Loucy (cell line): ENCODE data around the gene CRYL1.

Experiments
- H2AFZ ChIP-seq: fragments of 200-600 bp; sonication (generic); 2 replicates; pipeline ENCODE4 v1.6.0; 2016; ENCODE audit warnings: antibody characterized with exemption, mild to moderate bottlenecking, low read length, moderate library complexity
- H3F3A ChIP-seq: fragments of 200-600 bp; 2 replicates; pipeline ENCODE4 v1.6.0; 2016; ENCODE audit warnings: antibody characterized with exemption, low read depth, mild to moderate bottlenecking
- H3K27me3 ChIP-seq: fragments of 200-600 bp; sonication (generic); 2 replicates; pipeline ENCODE4 v1.6.1; 2014; ENCODE audit warnings: low read length, mild to moderate bottlenecking; ENCODE audit not compliant: insufficient read depth, poor library complexity, severe bottlenecking
- H3K36me3 ChIP-seq: fragments of 200-600 bp; sonication (generic); 2 replicates; pipeline ENCODE4 v1.6.1; 2016; ENCODE audit warnings: low read length; ENCODE audit not compliant: insufficient read depth
- H3K4me1 ChIP-seq: fragments of 200-600 bp; sonication (generic); 2 replicates; pipeline ENCODE4 v1.5.1; 2014; ENCODE audit warnings: low read length, mild to moderate bottlenecking; ENCODE audit not compliant: insufficient read depth, poor library complexity, severe bottlenecking
- H3K4me2 ChIP-seq: fragments of 200-600 bp; sonication (generic); 2 replicates; pipeline ENCODE4 v1.6.0; 2014; ENCODE audit warnings: antibody characterized with exemption, low read length, low read depth, mild to moderate bottlenecking; ENCODE audit not compliant: poor library complexity, severe bottlenecking
- H3K4me3 ChIP-seq: fragments of 200-600 bp; sonication (generic); 2 replicates; pipeline ENCODE4 v1.5.1; 2014; ENCODE audit warnings: low read length, mild to moderate bottlenecking, mixed read lengths; ENCODE audit not compliant: poor library complexity, severe bottlenecking
- H3K79me2 ChIP-seq: fragments of 200-600 bp; sonication (generic); 2 replicates; pipeline ENCODE4 v1.6.1; 2014; ENCODE audit warnings: low read length; ENCODE audit not compliant: insufficient read depth
- H3K9ac ChIP-seq: fragments of 200-600 bp; sonication (generic); 2 replicates; pipeline ENCODE4 v1.6.0; 2014; ENCODE audit warnings: mild to moderate bottlenecking, low read depth, low read length, moderate library complexity; ENCODE audit not compliant: poor library complexity, severe bottlenecking
- H3K9me2 ChIP-seq: fragments of 200-600 bp; sonication (generic); replicated peaks from 2 replicates; pipeline ENCODE4 v1.6.1; 2016; ENCODE audit warnings: low read depth, low read length, mixed read lengths
- H3K9me3 ChIP-seq: fragments of 200-600 bp; sonication (generic); 2 replicates; pipeline ENCODE4 v1.6.1; 2014; ENCODE audit warnings: mild to moderate bottlenecking, antibody characterized with exemption, low read length, low read depth; ENCODE audit not compliant: insufficient read depth
- H4K20me1 ChIP-seq: fragments of 200-600 bp; sonication (generic); 2 replicates; pipeline ENCODE4 v1.6.0; 2014; ENCODE audit warnings: antibody characterized with exemption, low read length, mild to moderate bottlenecking; ENCODE audit not compliant: insufficient read depth, poor library complexity, severe bottlenecking
- EZH2phosphoT487 ChIP-seq: fragments of 200-600 bp; IDR thresholded peaks from 2 replicates; pipeline ENCODE4 v1.6.1; 2018; ENCODE audit warnings: antibody characterized with exemption, mild to moderate bottlenecking, moderate library complexity, borderline replicate concordance
- TF ChIP-seq, protein P1 (sequence below): fragments of 200-600 bp; sonication (generic); conservative IDR thresholded peaks from 2 replicates; pipeline ENCODE4 v1.5.1; 2014; ENCODE audit warnings: mild to moderate bottlenecking, antibody characterized with exemption, low read length

The CRYL1 gene

DNA sequence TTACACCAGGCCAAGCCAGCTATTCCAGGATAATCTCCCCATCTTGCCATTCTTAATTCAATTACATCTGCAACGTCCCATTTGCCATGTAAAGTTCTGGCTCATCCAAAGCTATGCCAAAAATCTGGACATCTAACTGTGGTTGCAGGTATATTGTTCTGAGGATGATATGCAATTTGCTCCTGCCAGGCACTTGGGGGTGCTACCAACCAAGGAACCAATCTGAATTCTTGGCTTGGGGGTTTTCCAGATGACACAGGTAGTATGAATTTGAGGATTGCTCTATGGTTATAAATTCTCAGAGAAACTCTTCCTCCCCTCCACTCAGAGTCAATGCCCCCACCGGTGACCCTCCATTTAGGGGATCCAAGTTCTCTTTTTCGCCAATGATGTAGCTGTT is 33.0 kb downstream of the CRYL1 start:
- Histone ChIP-seq H3K9me2 (no peaks in the 10 kb centered on the region), H4K20me1 (no peaks in the 10 kb centered on the region), H3K9ac (no peak overlapping the region), H2AFZ (no peak overlapping the region), H3K4me2 (no peak overlapping the region), H3K27me3 (no peaks in the 10 kb centered on the region), H3F3A (no peaks in the 10 kb centered on the region), H3K36me3 (no peaks in the 10 kb centered on the region), H3K9me3 (no peaks in the 10 kb centered on the region), H3K79me2 (no peaks in the 10 kb centered on the region), H3K4me3 (no peak overlapping the region), H3K4me1 (peaks cover 9% of the 10 kb centered on the region)
- TF ChIP-seq EZH2phosphoT487, result no peak
- TF ChIP-seq, protein P1, sequence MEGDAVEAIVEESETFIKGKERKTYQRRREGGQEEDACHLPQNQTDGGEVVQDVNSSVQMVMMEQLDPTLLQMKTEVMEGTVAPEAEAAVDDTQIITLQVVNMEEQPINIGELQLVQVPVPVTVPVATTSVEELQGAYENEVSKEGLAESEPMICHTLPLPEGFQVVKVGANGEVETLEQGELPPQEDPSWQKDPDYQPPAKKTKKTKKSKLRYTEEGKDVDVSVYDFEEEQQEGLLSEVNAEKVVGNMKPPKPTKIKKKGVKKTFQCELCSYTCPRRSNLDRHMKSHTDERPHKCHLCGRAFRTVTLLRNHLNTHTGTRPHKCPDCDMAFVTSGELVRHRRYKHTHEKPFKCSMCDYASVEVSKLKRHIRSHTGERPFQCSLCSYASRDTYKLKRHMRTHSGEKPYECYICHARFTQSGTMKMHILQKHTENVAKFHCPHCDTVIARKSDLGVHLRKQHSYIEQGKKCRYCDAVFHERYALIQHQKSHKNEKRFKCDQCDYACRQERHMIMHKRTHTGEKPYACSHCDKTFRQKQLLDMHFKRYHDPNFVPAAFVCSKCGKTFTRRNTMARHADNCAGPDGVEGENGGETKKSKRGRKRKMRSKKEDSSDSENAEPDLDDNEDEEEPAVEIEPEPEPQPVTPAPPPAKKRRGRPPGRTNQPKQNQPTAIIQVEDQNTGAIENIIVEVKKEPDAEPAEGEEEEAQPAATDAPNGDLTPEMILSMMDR, result peak; percentile 86

DNA sequence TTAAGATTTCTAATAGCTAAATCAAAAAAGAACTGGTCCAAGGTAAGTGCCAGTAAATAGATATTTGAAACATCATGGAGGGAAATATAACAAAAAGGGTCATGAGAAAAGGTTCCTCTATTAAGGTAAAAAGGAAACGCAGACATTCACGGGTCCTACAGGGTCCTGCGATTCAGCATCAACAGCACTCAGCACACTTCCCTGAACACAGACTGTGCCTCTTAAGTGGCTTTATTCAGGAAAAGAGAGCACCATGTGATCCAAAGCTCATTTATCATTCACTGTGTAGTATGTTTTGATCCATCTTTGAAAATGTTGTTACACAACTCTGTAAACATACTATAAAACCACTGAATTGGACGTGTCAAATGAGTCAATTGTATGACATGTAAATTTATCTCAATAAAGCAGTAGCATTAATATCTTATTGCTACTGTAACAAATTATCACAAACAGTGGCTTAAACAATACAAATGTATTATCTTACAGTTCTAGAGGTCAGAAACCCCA is 33.7 kb downstream of the CRYL1 start:
- H3K9ac ChIP-seq, result no peak overlapping the region
- H3K36me3 ChIP-seq, result no peaks in the 10 kb centered on the region
- H3F3A ChIP-seq, result no peaks in the 10 kb centered on the region
- peaks cover 9% of the 10 kb centered on the region for H3K4me1 ChIP-seq
- H3K27me3 ChIP-seq, result no peaks in the 10 kb centered on the region
- H3K4me2 ChIP-seq, result no peak overlapping the region
- no peaks in the 10 kb centered on the region for H3K9me2 ChIP-seq
- no peak overlapping the region for H3K4me3 ChIP-seq
- no peaks in the 10 kb centered on the region for H4K20me1 ChIP-seq
- TF ChIP-seq, protein P1, result no peak
- no peak for TF ChIP-seq EZH2phosphoT487
- no peak overlapping the region for H2AFZ ChIP-seq
- H3K79me2 ChIP-seq, result no peaks in the 10 kb centered on the region
- no peaks in the 10 kb centered on the region for H3K9me3 ChIP-seq

DNA sequence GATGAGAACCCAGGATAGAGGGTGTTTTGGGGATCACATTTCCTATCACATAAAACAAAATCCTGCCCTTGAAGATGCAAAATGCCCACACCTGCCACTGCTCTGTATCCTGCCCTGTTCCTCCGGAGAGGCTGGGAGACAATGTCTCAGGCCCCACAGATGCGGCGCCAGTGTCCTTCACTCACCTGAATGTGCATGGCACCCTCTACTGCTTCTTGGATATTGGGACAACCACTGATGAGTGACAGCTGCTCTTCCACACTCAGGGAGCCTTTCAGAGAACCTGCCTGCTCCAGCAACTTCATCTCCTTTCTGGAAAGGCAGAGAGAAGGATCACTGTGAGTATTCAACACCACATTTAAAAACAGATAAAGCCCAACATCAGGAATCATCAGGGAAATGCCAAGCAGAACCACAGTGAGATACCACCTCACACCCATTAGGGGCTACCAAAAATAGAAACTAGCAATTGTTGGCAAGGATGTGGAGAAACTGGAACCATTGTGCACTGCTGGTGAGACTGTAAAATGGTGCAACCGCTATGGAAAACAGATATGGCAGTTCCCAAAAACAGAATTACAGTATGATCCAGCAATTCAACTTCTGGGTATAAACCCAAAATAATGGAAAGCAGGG is 36.4 kb downstream of the CRYL1 start:
- H4K20me1 ChIP-seq, result no peaks in the 10 kb centered on the region
- no peaks in the 10 kb centered on the region for H3F3A ChIP-seq
- no peaks in the 10 kb centered on the region for H3K36me3 ChIP-seq
- no peak overlapping the region for H3K4me2 ChIP-seq
- no peaks in the 10 kb centered on the region for H3K9me3 ChIP-seq
- H3K9ac ChIP-seq, result no peak overlapping the region
- no peaks in the 10 kb centered on the region for H3K9me2 ChIP-seq
- no peaks in the 10 kb centered on the region for H3K27me3 ChIP-seq
- peaks cover 12% of the 10 kb centered on the region for H3K4me1 ChIP-seq
- no peak overlapping the region for H3K4me3 ChIP-seq
- peak overlapping the region; percentile 24; the same call in 1 of the 2 replicates for H2AFZ ChIP-seq
- H3K79me2 ChIP-seq, result no peaks in the 10 kb centered on the region
- TF ChIP-seq EZH2phosphoT487, result no peak
- TF ChIP-seq, protein P1, result peak; percentile 72
